ENCODE measurements around the gene LIPK.

DNA sequence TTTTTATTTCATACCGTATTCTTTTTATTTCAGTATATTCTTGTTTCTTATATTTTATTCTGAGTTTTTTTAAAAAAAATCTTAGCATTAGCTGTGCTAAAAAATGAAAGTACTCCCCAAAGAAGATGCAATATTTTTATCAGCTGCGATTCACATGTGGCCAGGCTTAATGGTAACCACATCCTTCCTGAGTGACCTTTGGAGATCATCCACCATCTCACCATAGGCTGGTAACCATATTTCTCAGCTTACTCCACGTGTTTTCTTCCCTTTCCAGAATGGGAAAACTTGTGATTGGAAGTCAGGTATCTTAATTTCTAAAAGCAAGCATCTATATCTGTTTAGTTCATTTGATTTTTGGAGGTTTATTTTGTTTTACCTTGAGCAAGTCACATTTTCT lies 77.7 kb downstream of the LIPK start:
- TF ChIP-seq CTCF (IDR thresholded peaks at IDR 0.05) (no peak), POLR2A (IDR thresholded peaks at IDR 0.05) (no peak)
